ENCODE measurements around the gene COL5A2. TPM values are rescaled to one million over a fixed set of nuclear protein-coding genes. Genes with fewer than 3 reads are reported as not detected.

The COL5A2 gene
- total RNA-seq, 1 donor, result 0.54 TPM

- no peak for DNase-seq (ENCODE audit: low read depth in 2 of 3, low spot score in 2 of 3)
Observed at GRCh38 chr2:189060096-189060642, 119.4 kb downstream of the COL5A2 start.

- DNase-seq (ENCODE audit: low read depth in 2 of 3, low spot score in 2 of 3), result no peak
Observed at GRCh38 chr2:189057316-189057715, 122.2 kb downstream of the COL5A2 start.

DNA sequence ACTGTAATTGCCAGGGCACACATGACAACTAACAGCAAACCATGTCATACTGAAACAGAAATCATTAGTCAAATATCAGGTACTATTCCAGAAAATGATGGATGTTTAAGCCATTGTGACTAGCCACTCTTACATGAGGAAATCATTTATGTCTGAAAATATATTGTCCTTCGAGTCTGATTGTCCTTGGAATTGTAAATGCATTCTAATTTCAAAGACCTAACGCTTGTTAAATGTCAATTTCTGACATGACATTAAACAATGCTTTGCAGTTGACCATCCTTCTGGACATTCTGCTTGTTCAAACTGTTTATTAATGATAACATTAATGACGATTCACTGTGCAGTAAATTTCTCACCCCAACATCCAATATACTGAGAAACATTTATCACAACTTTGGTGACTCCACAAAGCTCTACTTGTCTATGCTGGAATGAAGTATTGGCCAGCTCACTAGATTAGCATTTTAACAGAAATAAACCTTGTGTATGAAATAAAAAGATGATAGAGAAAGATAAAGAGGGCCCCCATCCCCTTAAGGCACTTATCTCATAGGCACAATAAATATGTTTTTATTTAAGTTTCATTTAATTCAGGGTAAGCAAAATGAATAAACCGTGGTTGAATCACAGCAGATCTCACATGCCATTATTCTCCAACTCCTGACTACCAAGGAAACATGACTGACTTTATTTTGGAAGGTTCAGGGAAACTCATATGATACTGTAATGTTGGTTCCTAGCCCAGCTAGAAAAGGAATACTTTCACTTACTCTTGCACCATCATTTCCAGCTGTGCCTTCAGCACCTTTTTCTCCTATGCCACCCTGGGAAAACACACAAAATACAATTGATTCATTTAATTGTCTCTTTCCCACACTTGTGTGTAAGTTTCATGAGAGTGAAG, 123.1 kb downstream of the COL5A2 start:
- no peak for DNase-seq (ENCODE audit: low read depth in 2 of 3, low spot score in 2 of 3)

DNA sequence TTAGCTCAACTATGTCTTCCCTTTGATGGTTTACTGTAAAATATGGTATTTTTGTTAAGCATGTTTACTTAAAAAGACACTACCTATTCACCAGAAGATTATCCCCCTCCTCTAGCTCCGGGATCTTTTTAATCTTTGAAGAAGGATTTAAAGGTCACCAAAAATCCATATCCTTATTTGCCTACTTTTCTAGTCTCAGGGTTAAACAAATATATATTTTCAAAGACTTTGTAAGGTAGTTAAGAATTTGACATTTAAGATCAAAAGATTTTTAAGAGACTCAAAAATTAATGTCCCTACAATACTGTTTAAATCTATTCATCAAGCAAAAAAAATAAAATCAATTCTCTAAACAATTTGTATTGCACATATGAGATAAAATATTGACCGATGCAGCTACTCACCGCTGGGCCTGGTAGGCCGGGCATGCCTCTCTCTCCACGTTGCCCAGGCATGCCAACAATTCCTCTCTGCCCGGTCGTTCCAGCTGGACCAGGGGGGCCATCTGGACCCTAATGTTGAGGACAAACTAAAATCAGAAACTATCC, 129.3 kb downstream of the COL5A2 start:
- DNase-seq (ENCODE audit: low read depth in 2 of 3, low spot score in 2 of 3), result no peak

- DNase-seq (ENCODE audit: low read depth in 2 of 3, low spot score in 2 of 3), result no peak
Observed at GRCh38 chr2:189049709-189050164, 129.8 kb downstream of the COL5A2 start.

DNA sequence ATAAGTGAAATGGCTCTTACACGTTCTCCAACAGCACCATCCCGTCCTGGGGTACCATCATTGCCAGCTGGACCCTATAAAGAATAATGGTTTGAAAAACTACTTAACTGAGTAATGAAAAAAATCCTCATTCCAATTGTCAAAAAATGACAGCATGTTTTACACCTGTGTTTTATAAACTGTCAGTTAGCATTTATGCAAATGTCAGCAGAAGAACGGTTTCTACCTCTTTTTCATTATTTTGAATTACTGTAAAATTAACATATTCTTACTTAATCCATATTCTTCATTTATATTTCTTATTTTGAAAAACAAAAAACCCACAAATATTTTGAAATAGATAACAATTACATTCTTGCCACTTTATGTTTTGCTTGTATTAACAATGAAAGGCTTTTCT, 131.4 kb downstream of the COL5A2 start:
- no peak for DNase-seq (ENCODE audit: low read depth in 2 of 3, low spot score in 2 of 3)

GRCh38 chr2:189047171-189047888, 132.2 kb downstream of the COL5A2 start:
- DNase-seq (ENCODE audit: low read depth in 2 of 3, low spot score in 2 of 3), result no peak

DNA sequence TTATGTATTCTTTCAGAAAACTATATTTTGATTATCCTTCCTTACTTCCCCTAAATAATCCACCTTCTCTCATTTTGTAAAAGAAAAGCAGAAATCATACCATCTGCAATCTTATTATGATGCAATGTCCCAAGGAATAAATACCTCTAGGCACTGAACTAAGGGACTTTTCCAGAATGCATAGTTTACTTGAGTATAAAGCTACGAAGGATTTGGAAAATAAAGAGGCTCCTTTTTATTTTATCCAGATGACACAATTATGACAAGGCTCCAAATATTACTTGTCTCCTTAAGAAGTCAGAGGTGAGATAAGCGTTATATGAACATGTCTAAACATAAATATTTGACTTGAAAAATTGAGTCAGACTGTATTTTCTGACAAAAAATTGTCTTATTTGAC, 133.2 kb downstream of the COL5A2 start:
- no peak for DNase-seq (ENCODE audit: low read depth in 2 of 3, low spot score in 2 of 3)

DNA sequence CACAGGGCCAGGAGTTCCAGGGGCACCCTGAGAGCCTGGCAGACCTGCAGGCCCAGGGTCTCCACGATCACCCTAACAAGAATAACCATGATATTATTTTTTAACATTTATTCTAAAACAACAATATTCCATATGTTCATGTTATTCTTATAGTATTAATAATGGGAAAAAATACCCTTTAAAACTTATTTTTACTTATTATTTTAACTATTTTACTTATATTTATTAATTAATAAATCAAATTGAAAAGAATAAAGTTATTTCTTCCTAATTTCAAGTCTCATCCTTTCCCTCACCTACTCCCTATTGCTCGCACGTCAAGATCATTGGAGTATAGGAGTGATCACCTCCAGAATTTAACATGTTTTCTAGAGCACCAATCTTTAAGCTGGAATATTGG, 133.7 kb downstream of the COL5A2 start:
- DNase-seq (ENCODE audit: low read depth in 2 of 3, low spot score in 2 of 3), result no peak

GRCh38 chr2:189037518-189037917, 142.0 kb downstream of the COL5A2 start:
- no peak for DNase-seq (ENCODE audit: low read depth in 2 of 3, low spot score in 2 of 3)

DNA sequence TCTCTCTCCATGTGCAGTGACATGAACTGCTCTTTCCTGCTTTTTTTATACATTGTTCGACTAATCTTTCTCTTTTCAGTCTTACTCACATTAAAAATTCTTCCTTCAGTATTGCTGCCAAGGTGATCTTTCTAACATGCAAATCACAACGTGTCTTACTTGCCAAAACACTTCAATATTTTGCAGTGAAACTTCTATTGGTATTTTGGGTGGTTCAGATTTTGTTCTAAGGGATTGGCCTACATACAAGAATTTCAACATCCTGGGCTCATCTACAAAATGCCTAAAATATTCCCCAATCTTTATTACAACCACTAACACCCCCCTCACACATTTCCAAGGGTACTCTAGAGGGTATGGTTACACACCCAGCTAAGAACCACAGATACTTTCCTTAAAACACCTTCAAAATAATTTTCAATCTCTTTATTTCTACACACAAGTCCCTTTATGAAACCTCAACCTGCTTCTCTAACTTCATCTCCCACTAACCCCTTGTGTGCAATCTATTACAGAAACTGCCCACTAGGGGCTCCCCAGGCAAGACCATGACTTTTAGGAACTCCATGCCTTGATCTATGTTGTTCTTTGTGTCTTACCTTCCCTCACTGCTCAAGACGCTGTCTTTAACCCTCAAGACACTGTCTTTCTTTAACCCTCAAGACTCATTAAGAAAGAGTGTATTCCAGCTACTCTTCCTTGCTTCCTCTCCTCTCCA, 154.5 kb downstream of the COL5A2 start:
- DNase-seq (ENCODE audit: low read depth in 2 of 3, low spot score in 2 of 3), result no peak

GRCh38 chr2:189022492-189022891, 157.1 kb downstream of the COL5A2 start:
- no peak for DNase-seq (ENCODE audit: low read depth in 2 of 3, low spot score in 2 of 3)

GRCh38 chr2:189022053-189022481, 157.5 kb downstream of the COL5A2 start:
- DNase-seq (ENCODE audit: low read depth in 2 of 3, low spot score in 2 of 3), result no peak

DNA sequence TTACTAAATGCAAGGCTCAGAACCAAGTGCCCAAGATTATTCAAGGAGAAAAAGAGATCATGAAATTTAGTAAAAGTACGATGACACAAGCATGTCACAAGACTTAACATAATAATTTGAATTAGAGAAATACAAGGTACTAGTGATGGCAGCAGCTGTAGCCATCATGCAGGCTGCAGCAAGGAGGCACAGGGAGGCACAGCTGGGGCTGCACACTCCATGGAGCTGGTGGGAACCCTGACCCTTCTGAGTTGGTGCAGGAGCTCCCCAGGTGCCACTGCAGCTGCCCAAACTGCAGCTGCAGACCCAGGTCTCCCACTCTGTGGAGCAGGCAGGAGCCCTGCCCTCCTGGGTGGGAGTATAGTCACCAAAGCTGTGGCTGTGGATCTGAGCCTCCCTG, 159.4 kb downstream of the COL5A2 start:
- no peak for DNase-seq (ENCODE audit: low read depth in 2 of 3, low spot score in 2 of 3)

- no peak for DNase-seq (ENCODE audit: low read depth in 2 of 3, low spot score in 2 of 3)
Observed at GRCh38 chr2:189018631-189019030, 160.9 kb downstream of the COL5A2 start.

DNA sequence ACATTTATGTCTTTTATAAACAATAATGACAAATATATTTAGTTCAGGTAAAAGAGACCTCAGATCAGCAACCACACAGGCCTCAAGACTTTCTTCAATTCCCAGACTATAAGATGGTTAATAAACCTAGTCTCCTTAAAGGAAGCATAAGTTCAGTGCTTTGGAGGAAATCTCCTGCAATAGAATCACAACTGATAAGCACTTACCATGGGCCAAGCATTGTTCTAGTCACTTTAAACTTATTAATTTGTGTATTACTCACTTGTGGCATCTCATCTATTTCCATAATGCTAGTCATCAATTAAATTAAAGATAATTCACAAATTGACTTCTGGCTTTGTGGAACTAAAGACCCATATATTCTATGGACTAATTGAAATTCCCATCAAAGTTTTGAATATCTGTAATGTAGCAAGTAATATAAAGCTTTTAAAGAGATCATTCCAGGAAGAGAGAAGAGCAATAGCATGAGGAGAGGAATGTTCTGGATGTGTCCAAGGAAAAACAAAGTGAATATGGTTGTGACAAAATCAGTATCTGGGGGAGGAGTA, 163.2 kb downstream of the COL5A2 start:
- DNase-seq (ENCODE audit: low read depth in 2 of 3, low spot score in 2 of 3), result no peak

DNA sequence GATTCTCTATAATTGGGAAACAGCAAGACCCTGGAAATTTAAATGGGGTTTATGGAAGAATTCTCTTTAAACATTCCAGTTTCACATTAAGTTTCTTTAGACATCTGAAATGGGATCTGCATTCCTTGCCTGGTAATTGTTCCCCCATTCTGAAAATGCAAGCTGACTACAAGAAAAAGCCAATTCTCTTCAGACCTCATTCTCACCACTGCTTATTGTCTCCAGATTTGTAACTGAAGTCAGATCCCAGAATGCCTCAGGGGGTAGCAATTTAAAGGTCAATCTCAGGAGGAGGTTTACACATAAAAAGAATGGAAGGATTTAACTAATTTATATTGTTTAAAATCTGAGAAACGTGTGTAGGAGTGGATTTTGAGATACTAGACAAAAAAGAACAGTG, 164.2 kb downstream of the COL5A2 start:
- DNase-seq (ENCODE audit: low read depth in 2 of 3, low spot score in 2 of 3), result no peak

- DNase-seq (ENCODE audit: low read depth in 2 of 3, low spot score in 2 of 3), result no peak
Observed at GRCh38 chr2:189014449-189015138, 165.0 kb downstream of the COL5A2 start.

- no peak for DNase-seq (ENCODE audit: low read depth in 2 of 3, low spot score in 2 of 3)
Observed at GRCh38 chr2:189013671-189014448, 165.7 kb downstream of the COL5A2 start.

All from hematopoietic multipotent progenitor cell (in vitro differentiated cells).